SK-N-SH (cell line): ENCODE results near the gene ZDHHC11. TPM values are rescaled to one million over a fixed set of nuclear protein-coding genes. Genes with fewer than 3 reads are reported as not detected.

Experiments used
- CTCF ChIA-PET: fragments of 300-600, 350-600 bp; formaldehyde crosslinking; extraction: SDS; loops from one replicate; lab custom pipeline; 2021; lab: Yijun Ruan, JAX
- POLR2A ChIA-PET: fragments of 350-600 bp; sonication (Branson Sonifier 250); formaldehyde crosslinking; extraction: SDS; loops from one replicate; lab custom pipeline; 2020; ENCODE audit warnings: antibody characterized with exemption, inconsistent platforms; lab: Yijun Ruan, JAX
- DNase-seq: peaks from one replicate; pipeline ENCODE4 v3.0.0; 2012
- H2AFZ ChIP-seq: fragments of 200-600 bp; sonication (generic); 2 replicates; pipeline ENCODE4 v1.8.1; 2016; ENCODE audit warnings: antibody characterized with exemption, mild to moderate bottlenecking, low read depth
- H3F3A ChIP-seq: fragments of 200-600 bp; sonication (generic); replicated peaks from 2 replicates; pipeline ENCODE3; 2016; ENCODE audit warnings: antibody characterized with exemption, mild to moderate bottlenecking; ENCODE audit not compliant: insufficient read depth
- H3K27ac ChIP-seq, 2 experiments: fragments of 200-500 bp in 1 of 2; fragments of 200-600 bp in 1 of 2; sonication (Bioruptor generic) in 1 of 2; sonication (generic), shearing (Covaris generic) in 1 of 2; 2 replicates each; pipeline versions ENCODE4 v1.5.1 to v1.6.1; 2014 to 2016; ENCODE audit warnings: low read depth in 2 of 2, inconsistent platforms in 1 of 2, low read length in 1 of 2, mild to moderate bottlenecking in 1 of 2, mixed read lengths in 1 of 2
- H3K27me3 ChIP-seq: fragments of 200-600 bp; sonication (generic), shearing (Covaris generic); 2 replicates; pipeline ENCODE4 v1.6.1; 2016; ENCODE audit warnings: mixed run types; ENCODE audit not compliant: insufficient read depth
- H3K36me3 ChIP-seq, 2 experiments: fragments of 200-500 bp in 1 of 2; fragments of 200-600 bp in 1 of 2; sonication (Bioruptor generic) in 1 of 2; sonication (generic) in 1 of 2; replicated peaks in 1 of 2; 2 replicates each; pipeline versions ENCODE3 to v1.5.1; 2014 to 2016; ENCODE audit warnings: low read length in 1 of 2, mild to moderate bottlenecking in 1 of 2; ENCODE audit not compliant: insufficient read depth in 2 of 2, control insufficient read depth in 1 of 2
- H3K4me1 ChIP-seq, 2 experiments: fragments of 200-500 bp in 1 of 2; fragments of 200-600 bp in 1 of 2; sonication (Bioruptor generic) in 1 of 2; sonication (generic), shearing (Covaris generic) in 1 of 2; 2 replicates each; pipeline versions ENCODE4 v1.5.1 to v1.6.1; 2014 to 2016; ENCODE audit warnings: low read depth in 1 of 2, low read length in 1 of 2, mixed run types in 1 of 2; ENCODE audit not compliant: insufficient read depth in 2 of 2, control insufficient read depth in 1 of 2
- H3K4me2 ChIP-seq: fragments of 200-600 bp; sonication (generic), shearing (Covaris generic); 2 replicates; pipeline ENCODE4 v1.6.1; 2017; ENCODE audit warnings: mixed run types
- H3K4me3 ChIP-seq, 2 experiments: fragments of 200-500 bp in 1 of 2; fragments of 200-600 bp in 1 of 2; sonication (Bioruptor generic) in 1 of 2; sonication (generic), shearing (Covaris generic) in 1 of 2; 2 replicates each; pipeline versions ENCODE4 v1.5.1 to v1.8.1; 2014 to 2016; ENCODE audit warnings: low read depth in 2 of 2, inconsistent platforms in 1 of 2, low read length in 1 of 2, mild to moderate bottlenecking in 1 of 2, mixed read lengths in 1 of 2, moderate library complexity in 1 of 2
- H3K79me2 ChIP-seq: fragments of 200-600 bp; sonication (generic); 2 replicates; pipeline ENCODE4 v1.8.1; 2017; ENCODE audit warnings: mild to moderate bottlenecking; ENCODE audit not compliant: insufficient read depth
- H3K9ac ChIP-seq: fragments of 200-600 bp; sonication (generic); 2 replicates; pipeline ENCODE4 v1.6.1; 2017; ENCODE audit warnings: mixed run types
- H3K9me2 ChIP-seq: fragments of 200-600 bp; sonication (generic); 2 replicates; pipeline ENCODE4 v1.6.1; 2017; ENCODE audit warnings: mixed run types
- H3K9me3 ChIP-seq: fragments of 200-600 bp; sonication (generic); 2 replicates; pipeline ENCODE4 v1.6.1; 2017; ENCODE audit warnings: mixed run types, mild to moderate bottlenecking, moderate library complexity
- H4K20me1 ChIP-seq: fragments of 200-600 bp; sonication (generic); 2 replicates; pipeline ENCODE4 v1.6.1; 2017; ENCODE audit warnings: mild to moderate bottlenecking, mixed run types; ENCODE audit not compliant: insufficient read depth
- CHD2 ChIP-seq: fragments of 150-350 bp; IDR thresholded peaks from 2 replicates; pipeline ENCODE4 v1.6.1; 2018; ENCODE audit warnings: low read length; ENCODE audit not compliant: partially characterized antibody
- ELF1 ChIP-seq: IDR thresholded peaks from 2 replicates; pipeline ENCODE4 v1.4.0; 2012
- EP300 ChIP-seq, 2 experiments: IDR thresholded peaks; 2 replicates each; pipeline versions ENCODE4 v1.4.0 to v1.6.1; 2012; ENCODE audit warnings: borderline replicate concordance in 1 of 2, low read depth in 1 of 2, low read length in 1 of 2
- FOSL2 ChIP-seq: IDR thresholded peaks from 2 replicates; pipeline ENCODE4 v1.4.0; 2012; ENCODE audit warnings: low read depth, mild to moderate bottlenecking, moderate library complexity, borderline replicate concordance
- FOXJ3 ChIP-seq: sonication (generic); formaldehyde crosslinking; IDR thresholded peaks from 2 replicates; pipeline ENCODE4 v1.5.1; 2020; ENCODE audit warnings: mild to moderate bottlenecking, missing genetic modification reagents
- FOXM1 ChIP-seq: IDR thresholded peaks from 2 replicates; pipeline ENCODE4 v1.4.0; 2012; ENCODE audit warnings: low read depth, mild to moderate bottlenecking
- GABPA ChIP-seq: IDR thresholded peaks from 2 replicates; pipeline ENCODE4 v1.4.0; 2012; ENCODE audit warnings: low read depth, mild to moderate bottlenecking
- GATA2 ChIP-seq: sonication (generic); formaldehyde crosslinking; IDR thresholded peaks from 2 replicates; pipeline ENCODE4 v1.5.0; 2020; ENCODE audit warnings: mild to moderate bottlenecking, missing genetic modification reagents
- MEF2A ChIP-seq: IDR thresholded peaks from 2 replicates; pipeline ENCODE4 v1.4.0; 2012; ENCODE audit warnings: low read depth, borderline replicate concordance
- NRF1 ChIP-seq: IDR thresholded peaks from 2 replicates; pipeline ENCODE4 v1.6.1; 2012; ENCODE audit warnings: low read depth, mild to moderate bottlenecking, low read length
- PBX3 ChIP-seq: IDR thresholded peaks from 2 replicates; pipeline ENCODE4; 2012
- RAD21 ChIP-seq: IDR thresholded peaks from 2 replicates; pipeline ENCODE4 v1.6.1; 2012; ENCODE audit warnings: mild to moderate bottlenecking, low read length
- RFX5 ChIP-seq: IDR thresholded peaks from 2 replicates; pipeline ENCODE4 v1.6.1; 2012; ENCODE audit warnings: mild to moderate bottlenecking, improper control_type of control experiment, low read length
- RXRA ChIP-seq: IDR thresholded peaks from 2 replicates; pipeline ENCODE4 v1.4.0; 2012; ENCODE audit warnings: low read depth, mild to moderate bottlenecking, borderline replicate concordance
- SIN3A ChIP-seq: IDR thresholded peaks from 2 replicates; pipeline ENCODE4 v1.6.1; 2012; ENCODE audit warnings: low read depth, mild to moderate bottlenecking, low read length, moderate library complexity, borderline replicate concordance
- SMC3 ChIP-seq: IDR thresholded peaks from 2 replicates; pipeline ENCODE4 v1.6.1; 2012; ENCODE audit warnings: low read depth, low read length, improper control_type of control experiment
- TAF1 ChIP-seq: IDR thresholded peaks from 2 replicates; pipeline ENCODE4 v1.6.1; 2012; ENCODE audit warnings: low read depth, mild to moderate bottlenecking, low read length, moderate library complexity, borderline replicate concordance
- TCF12 ChIP-seq: IDR thresholded peaks from 2 replicates; pipeline ENCODE4 v1.4.0; 2012
- WGBS: methylation state at CpG from one replicate; pipeline ENCODE4 v1.1.6; 2017; ENCODE audit warnings: low lambda C conversion rate; 5-methylcytosine and 5-hydroxymethylcytosine counted together
- polyA plus RNA-seq, 3 experiments: library from polyadenylated mRNA; depleted of rRNA; stranded (reverse); fragments of >200 nt; gene quantifications; 2 replicates each; pipeline ENCODE4 v1.2.3, GENCODE V29; 2012
- TF ChIP-seq, protein P1 (sequence below): IDR thresholded peaks from 2 replicates; pipeline ENCODE4 v1.6.1; 2012; ENCODE audit warnings: mild to moderate bottlenecking, low read depth, low read length, moderate library complexity
- TF ChIP-seq, protein P2 (sequence below): IDR thresholded peaks from 2 replicates; pipeline ENCODE4 v1.4.0; 2012; ENCODE audit warnings: low read depth

The ZDHHC11 gene
- polyA plus RNA-seq, 1 of the 3 experiments (the other 2 are of a cell fraction), result 0.76 TPM

DNA sequence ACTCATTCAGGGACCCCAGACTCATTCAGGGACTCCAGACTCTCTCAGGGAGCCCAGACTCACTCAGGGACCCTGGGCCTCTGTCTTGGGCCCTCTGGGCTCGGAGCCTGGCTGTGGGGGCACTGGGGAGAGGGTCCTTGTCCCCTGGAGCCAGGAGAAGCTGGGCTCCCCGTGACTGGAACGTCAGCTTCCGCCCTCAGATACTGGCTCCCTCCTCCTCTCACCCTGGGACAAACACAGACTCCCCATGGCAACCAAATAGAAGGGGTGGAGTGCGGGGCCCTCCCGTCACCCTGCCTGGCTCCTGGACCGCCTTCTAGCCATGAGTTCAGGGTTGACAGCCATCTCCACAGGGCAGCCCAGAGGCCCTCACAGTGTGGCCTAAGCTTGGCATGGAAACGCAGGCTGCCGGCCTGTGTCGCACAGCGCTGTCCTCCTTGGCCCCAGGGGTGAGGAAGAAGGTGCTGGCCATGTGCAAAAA, 93.9 kb downstream of the ZDHHC11 start:
- CTCF ChIA-PET, result interaction anchor here (1.9 to 2.1 kb wide), 2 partner anchors 87 kb away, joined by 4 to 7 read pairs; no protein-coding TSS in a partner anchor
- no peaks in the 10 kb centered on the region for H3K36me3 ChIP-seq
- peaks cover 0 to 14% of the 10 kb centered on the region in 2 experiments; a peak in 1 of 4 replicates for H3K4me1 ChIP-seq
- H2AFZ ChIP-seq, result no peak overlapping the region
- no peaks in the 10 kb centered on the region for H3K79me2 ChIP-seq
- DNase-seq, result peak; percentile 55
- no peak overlapping the region for H3K27ac ChIP-seq
- no peaks in the 10 kb centered on the region for H3K9me3 ChIP-seq
- H4K20me1 ChIP-seq, result no peaks in the 10 kb centered on the region
- no peaks in the 10 kb centered on the region for H3F3A ChIP-seq
- H3K4me2 ChIP-seq, result no peak overlapping the region
- 43% methylated on average over 7 of the region's 11 CpGs for WGBS
- TF ChIP-seq FOXJ3 (CRISPR knock-in tag) (no peak), PBX3 (no peak), RFX5 (no peak), NRF1 (no peak), EP300 (IDR thresholded peaks at IDR 0.05; ENCODE audit: borderline replicate concordance in 1 of 2, low read depth in 1 of 2, low read length in 1 of 2) (no peak), MEF2A (no peak), RXRA (no peak), RAD21 (no peak), TAF1 (no peak), CHD2 (no peak), GABPA (no peak), FOXM1 (no peak), FOSL2 (no peak), GATA2 (CRISPR knock-in tag) (no peak), SMC3 (no peak), TCF12 (no peak), SIN3A (no peak), ELF1 (no peak)
- TF ChIP-seq, protein P1, sequence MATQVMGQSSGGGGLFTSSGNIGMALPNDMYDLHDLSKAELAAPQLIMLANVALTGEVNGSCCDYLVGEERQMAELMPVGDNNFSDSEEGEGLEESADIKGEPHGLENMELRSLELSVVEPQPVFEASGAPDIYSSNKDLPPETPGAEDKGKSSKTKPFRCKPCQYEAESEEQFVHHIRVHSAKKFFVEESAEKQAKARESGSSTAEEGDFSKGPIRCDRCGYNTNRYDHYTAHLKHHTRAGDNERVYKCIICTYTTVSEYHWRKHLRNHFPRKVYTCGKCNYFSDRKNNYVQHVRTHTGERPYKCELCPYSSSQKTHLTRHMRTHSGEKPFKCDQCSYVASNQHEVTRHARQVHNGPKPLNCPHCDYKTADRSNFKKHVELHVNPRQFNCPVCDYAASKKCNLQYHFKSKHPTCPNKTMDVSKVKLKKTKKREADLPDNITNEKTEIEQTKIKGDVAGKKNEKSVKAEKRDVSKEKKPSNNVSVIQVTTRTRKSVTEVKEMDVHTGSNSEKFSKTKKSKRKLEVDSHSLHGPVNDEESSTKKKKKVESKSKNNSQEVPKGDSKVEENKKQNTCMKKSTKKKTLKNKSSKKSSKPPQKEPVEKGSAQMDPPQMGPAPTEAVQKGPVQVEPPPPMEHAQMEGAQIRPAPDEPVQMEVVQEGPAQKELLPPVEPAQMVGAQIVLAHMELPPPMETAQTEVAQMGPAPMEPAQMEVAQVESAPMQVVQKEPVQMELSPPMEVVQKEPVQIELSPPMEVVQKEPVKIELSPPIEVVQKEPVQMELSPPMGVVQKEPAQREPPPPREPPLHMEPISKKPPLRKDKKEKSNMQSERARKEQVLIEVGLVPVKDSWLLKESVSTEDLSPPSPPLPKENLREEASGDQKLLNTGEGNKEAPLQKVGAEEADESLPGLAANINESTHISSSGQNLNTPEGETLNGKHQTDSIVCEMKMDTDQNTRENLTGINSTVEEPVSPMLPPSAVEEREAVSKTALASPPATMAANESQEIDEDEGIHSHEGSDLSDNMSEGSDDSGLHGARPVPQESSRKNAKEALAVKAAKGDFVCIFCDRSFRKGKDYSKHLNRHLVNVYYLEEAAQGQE, result no peak
- TF ChIP-seq, protein P2, sequence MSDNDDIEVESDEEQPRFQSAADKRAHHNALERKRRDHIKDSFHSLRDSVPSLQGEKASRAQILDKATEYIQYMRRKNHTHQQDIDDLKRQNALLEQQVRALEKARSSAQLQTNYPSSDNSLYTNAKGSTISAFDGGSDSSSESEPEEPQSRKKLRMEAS, result no peak
- no peak overlapping the region for H3K9ac ChIP-seq
- no peak overlapping the region for H3K4me3 ChIP-seq
- H3K9me2 ChIP-seq, result no peaks in the 10 kb centered on the region
- H3K27me3 ChIP-seq, result no peaks in the 10 kb centered on the region; the same call in 1 of the 2 replicates
- POLR2A ChIA-PET, result no interaction called here
